ENCODE measurements around the gene SLC7A10.
"Not testable (repeated sequence)": the region's sequence is repeated elsewhere in the genome, so short reads cannot be mapped to it uniquely, and the experiment has no call there.

Gene SLC7A10

GRCh38 chr19:33239223-33239975, 13.7 kb upstream of the SLC7A10 start:
- no peak for DNase-seq (ENCODE audit: extremely low read depth in 1 of 2, low read depth in 1 of 2)

DNA sequence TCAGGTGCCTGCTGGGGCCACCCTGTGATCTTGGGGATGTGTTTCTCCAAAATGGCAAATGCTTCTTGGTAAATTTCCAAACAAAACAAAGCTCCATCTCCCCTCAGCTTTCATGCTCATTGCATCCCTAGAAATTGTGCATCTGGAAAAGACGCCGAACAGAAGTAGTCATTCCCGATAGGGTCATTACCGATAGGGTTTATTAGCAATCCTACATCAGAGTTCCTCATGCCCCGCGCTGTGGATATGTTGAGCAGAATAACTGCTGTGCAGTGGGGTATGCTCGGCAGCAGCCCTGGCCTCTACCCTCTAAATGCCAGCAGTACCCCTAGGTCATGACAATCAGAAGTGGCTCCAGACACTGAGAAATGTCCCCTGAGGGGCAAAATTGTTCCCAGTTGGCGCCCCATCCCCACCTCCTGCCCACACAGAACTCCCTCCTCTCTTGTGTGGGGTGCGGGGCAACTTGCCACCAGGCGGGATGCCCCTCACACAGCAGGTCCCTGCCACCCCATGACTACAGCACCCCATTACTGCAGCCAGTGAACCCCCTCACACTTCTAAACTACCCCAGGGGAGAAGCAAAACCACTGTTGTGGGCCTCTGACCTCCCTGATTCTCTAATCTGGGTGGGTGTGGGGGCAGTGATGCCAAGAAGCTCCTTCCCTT, 13.0 kb upstream of the SLC7A10 start:
- DNase-seq (ENCODE audit: extremely low read depth in 1 of 2, low read depth in 1 of 2) = no peak

- DNase-seq (ENCODE audit: extremely low read depth in 1 of 2, low read depth in 1 of 2) = no peak
Observed at GRCh38 chr19:33236696-33237390, 11.2 kb upstream of the SLC7A10 start.

GRCh38 chr19:33235996-33236350, 10.3 kb upstream of the SLC7A10 start:
- DNase-seq (ENCODE audit: extremely low read depth in 1 of 2, low read depth in 1 of 2) = no peak

- DNase-seq (ENCODE audit: extremely low read depth in 1 of 2, low read depth in 1 of 2) = peak; percentile 19 to 68
Observed at GRCh38 chr19:33235269-33235995, 9.8 kb upstream of the SLC7A10 start.

- DNase-seq (ENCODE audit: extremely low read depth in 1 of 2, low read depth in 1 of 2) = no peak
Observed at GRCh38 chr19:33234736-33235135, 9.1 kb upstream of the SLC7A10 start.

DNA sequence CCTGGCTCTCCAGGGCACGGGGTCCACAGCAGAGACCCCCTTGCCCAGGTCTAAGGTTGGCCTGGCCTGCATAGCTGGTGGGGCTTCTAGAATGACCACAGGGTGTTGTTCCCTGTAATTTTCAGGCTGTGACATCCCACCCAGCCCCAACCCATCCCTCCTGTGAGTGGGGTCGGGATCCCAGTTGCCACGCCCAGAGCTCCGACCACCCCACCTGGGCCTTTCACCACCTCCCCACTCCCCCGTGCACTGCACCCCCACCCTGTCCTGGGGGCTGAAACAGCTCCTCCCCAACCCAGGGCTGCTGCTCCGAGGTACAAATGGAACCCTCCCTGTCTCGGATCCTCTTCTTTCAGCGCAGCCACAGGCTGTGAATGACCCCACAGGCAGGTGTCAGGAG, 8.4 kb upstream of the SLC7A10 start:
- DNase-seq (ENCODE audit: extremely low read depth in 1 of 2, low read depth in 1 of 2) = no peak

DNA sequence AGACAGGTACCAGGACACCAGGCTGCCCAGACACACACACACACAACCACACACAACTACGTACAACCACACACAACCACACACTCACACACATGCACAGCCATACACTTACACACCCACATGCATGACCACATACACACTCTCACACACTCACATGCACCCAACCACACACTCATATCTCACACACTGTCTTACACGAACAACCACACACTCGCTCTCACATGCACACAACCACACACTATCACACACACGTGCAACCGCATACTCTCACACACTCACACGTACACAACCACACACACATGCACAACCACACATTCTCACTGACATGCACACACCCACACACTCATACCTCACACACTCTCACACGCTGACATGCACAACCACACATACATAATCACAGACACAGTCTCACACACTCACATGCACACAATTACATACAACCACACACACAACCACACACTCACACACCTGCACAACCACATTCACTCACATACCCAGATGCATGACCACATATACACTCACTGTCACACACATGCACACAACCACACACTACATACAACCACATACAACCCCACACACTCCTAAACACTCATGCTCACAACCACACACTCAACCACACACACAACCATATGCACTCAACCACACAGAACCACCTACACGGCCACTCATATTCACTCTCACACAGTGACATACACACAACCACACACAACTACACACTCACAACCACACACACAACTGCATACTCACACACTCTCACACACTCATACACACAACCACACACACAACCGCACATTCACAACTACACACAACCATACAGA, 7.6 kb upstream of the SLC7A10 start:
- no peak for DNase-seq (ENCODE audit: extremely low read depth in 1 of 2, low read depth in 1 of 2)

- no peak for DNase-seq (ENCODE audit: extremely low read depth in 1 of 2, low read depth in 1 of 2)
Observed at GRCh38 chr19:33232656-33233055, 7.0 kb upstream of the SLC7A10 start.

GRCh38 chr19:33231511-33231910, 5.9 kb upstream of the SLC7A10 start:
- no peak for DNase-seq (ENCODE audit: extremely low read depth in 1 of 2, low read depth in 1 of 2)

- no peak for DNase-seq (ENCODE audit: extremely low read depth in 1 of 2, low read depth in 1 of 2)
Observed at GRCh38 chr19:33229962-33230361, 4.3 kb upstream of the SLC7A10 start.

DNA sequence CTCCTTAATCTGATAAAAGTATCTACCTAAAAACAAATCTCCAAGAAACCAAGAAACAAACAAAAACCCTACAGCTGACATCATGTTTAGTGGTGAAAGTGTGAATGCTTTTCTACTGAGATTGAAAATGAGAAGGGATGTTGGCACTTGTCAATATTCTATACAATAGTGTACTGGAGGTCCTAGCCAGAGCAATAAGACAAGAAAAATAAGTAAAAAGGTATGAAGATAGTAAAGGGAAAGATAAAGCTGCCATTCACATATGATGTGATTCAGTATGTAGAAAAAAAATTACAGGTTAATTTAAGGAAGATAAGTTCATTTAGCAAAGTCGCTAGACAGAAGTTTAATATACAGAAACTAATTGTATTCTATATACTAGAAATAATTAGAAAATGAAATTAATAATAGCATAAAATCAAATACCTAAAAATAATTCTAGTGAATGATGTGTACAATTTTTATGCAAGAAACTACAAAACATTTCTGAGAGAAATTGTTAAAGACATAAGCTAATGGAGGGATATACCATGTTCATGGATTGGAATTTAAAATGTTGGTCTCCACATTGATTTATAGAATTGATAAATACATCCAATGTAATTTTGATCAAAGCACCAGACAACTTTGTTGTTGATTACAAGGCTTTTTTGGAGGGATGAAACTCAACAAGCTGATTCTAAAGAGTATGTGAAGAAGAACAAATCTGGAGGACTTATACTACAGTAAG, 2.4 kb upstream of the SLC7A10 start:
- DNase-seq (ENCODE audit: extremely low read depth in 1 of 2, low read depth in 1 of 2) = no peak

DNA sequence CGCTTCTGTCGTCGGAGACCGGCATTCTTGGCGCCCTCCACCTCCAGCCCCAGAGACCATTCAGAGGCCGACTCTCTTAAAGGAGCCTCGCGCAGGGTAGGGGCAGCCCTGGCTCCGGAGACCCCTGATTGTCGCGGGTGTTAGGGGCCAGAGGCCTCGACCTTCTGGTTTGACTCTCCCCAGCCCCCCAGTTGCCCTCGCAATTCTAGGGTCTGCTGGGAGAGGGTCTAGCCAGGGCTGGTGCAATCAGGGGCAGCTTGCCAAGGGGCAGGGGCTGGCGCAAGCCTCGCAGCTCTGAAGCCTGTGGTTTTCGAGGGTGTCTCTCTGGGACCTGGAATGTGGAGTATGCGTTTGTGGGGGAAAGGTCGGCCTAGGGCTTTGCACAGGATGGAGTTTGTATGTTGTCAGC, 1.6 kb upstream of the SLC7A10 start:
- DNase-seq (ENCODE audit: extremely low read depth in 1 of 2, low read depth in 1 of 2) = no peak

DNA sequence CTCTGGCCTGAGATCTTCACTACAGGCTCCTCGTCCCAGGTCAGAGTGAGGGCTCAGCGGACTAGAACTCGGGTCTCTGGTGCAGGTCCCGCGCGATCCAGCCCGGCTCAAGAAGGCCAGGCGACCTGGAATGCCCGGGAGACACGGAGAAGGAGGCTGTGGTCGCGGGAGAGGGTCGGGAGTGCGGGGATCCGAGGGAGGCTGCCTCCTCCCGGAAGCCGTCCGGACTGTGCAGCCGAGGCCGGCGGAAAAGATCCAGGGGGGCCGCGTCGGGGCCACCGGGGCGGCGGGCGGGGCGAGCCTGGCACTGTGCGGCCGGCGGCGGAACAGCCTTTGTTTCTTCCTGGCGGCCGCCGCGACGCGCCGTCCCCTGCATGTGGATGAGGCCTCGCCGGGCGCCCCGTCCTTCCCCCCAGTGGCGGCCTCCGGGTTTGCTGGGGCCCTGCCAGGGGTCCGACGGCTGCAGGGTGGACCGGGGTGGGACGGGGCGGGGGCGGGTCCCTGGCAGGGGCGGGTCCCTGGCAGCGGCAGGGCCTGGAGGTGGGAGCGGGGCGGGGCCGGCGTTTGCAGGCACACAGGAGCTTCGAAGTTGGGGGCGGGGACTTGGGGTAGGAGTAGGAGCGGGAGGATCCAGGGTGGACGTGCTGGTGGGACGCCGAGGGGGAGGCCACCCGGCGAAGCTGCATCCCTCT, 1.0 kb upstream of the SLC7A10 start:
- no peak for DNase-seq (ENCODE audit: extremely low read depth in 1 of 2, low read depth in 1 of 2)

DNA sequence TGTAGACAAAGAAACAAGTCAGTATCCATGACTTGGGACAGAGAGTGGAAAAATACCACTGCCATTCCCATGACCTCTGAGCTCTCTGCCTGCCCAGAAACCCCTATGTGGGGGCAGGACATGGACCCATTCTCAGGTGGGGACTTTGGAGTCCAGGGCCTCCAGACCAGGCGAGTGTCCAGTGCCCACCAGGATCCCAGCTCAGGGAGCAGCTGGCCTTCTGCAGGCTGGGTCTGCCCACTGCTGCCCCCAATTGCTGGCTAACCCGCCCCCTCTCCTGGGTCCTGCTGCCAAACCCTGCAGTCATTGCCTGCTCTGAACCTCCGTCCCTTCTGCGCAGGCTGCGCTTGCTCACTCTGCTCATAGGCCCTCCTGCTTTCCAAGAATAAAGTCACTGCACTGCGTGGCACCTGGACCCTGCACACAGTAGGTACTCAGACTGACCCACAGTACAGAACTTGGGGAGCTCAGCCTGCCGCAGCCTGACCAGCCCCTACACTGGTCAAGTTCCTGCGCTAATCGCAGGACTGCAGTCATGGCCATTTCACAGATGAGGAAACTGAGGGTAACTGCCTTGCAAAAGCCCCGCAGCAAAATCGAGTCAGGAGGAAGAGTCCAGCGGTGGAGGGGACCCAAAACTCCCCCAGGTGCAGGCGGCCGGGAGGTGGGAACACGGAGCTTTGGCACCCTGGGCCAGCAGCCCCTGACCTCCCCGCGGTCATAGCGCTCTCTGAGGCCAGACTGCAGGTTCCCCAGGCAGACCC, 774 bp downstream of the SLC7A10 start:
- no peak for DNase-seq (ENCODE audit: extremely low read depth in 1 of 2, low read depth in 1 of 2)

DNA sequence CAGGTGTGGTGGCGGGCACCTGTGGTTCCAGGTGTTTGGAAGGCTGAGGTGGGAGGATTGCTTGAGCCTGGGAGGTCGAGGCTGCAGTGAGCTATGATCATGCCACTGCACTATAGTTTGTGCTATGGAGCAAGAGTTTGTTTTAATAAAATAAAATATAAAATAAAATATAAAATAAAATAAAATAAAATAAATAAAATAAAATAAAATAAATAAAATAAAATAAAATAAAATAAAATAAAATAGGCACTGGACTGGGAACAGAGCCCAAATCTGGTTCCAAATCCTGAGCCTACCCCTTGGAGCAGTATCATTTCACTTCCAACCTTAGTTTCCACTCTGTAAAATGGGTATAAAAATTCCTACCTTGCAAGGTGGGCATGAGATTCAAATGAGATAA, 3.4 kb downstream of the SLC7A10 start:
- not testable (repeated sequence) for DNase-seq (ENCODE audit: extremely low read depth in 1 of 2, low read depth in 1 of 2)

GRCh38 chr19:33221638-33222037, 4.0 kb downstream of the SLC7A10 start:
- DNase-seq (ENCODE audit: extremely low read depth in 1 of 2, low read depth in 1 of 2) = no peak

GRCh38 chr19:33220735-33221134, 4.9 kb downstream of the SLC7A10 start:
- no peak for DNase-seq (ENCODE audit: extremely low read depth in 1 of 2, low read depth in 1 of 2)

GRCh38 chr19:33220115-33220514, 5.5 kb downstream of the SLC7A10 start:
- no peak for DNase-seq (ENCODE audit: extremely low read depth in 1 of 2, low read depth in 1 of 2)

All from activated CD8-positive, alpha-beta memory T cell treated with anti-CD3 and anti-CD28 coated beads for 1 hour (primary cell).